ENCODE data around the gene FOXO1.

The FOXO1 gene

DNA sequence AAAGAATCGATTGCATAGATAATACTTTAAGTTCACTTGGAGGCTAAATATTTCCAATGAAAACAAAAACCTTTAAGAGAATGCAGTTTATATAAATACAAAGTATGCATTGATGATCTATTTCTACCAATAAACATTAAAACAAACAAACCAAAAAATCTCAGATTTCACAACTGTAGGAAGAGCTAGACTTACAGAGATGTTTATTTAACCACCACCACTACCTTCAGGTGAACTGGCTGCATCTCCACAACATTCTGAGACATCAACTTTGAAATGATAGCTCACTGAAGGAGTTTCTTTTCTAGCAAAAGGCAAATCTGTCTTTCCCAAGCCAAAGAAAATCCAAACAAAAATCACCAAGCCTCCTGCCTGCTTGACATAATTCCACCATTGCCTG, 44.2 kb downstream of the FOXO1 start:
- H3K36me3 ChIP-seq, result no peaks in the 10 kb centered on the region
- no peaks in the 10 kb centered on the region for H3K27me3 ChIP-seq (ENCODE audit: insufficient read depth, low read depth, severe bottlenecking)
- no peak for DNase-seq
- TF ChIP-seq, protein P1, sequence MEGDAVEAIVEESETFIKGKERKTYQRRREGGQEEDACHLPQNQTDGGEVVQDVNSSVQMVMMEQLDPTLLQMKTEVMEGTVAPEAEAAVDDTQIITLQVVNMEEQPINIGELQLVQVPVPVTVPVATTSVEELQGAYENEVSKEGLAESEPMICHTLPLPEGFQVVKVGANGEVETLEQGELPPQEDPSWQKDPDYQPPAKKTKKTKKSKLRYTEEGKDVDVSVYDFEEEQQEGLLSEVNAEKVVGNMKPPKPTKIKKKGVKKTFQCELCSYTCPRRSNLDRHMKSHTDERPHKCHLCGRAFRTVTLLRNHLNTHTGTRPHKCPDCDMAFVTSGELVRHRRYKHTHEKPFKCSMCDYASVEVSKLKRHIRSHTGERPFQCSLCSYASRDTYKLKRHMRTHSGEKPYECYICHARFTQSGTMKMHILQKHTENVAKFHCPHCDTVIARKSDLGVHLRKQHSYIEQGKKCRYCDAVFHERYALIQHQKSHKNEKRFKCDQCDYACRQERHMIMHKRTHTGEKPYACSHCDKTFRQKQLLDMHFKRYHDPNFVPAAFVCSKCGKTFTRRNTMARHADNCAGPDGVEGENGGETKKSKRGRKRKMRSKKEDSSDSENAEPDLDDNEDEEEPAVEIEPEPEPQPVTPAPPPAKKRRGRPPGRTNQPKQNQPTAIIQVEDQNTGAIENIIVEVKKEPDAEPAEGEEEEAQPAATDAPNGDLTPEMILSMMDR (IDR thresholded peaks at IDR 0.05; ENCODE audit: low read depth, low read length), result no peak
- H3K4me3 ChIP-seq (ENCODE audit: low read depth, low read length), result no peak overlapping the region
- no peaks in the 10 kb centered on the region for H3K9me3 ChIP-seq (ENCODE audit: severe bottlenecking)
- no peak overlapping the region for H3K27ac ChIP-seq

DNA sequence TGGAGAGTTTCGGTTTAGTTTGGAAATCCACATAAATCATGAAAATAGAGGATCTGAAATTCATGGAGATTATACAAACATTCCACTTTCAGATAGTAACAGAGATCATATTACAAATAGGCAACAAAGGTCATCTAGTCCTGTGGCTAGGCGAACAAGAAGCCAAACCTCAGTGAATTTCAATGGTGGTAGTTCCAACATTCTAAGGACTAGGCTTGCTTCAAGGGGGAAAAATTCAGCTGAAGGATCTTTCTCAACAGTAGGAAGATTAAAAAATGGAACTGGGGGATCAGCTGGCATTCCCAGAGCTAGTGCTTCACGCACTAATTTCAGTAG, 47.0 kb downstream of the FOXO1 start:
- TF ChIP-seq, protein P1 (IDR thresholded peaks at IDR 0.05; ENCODE audit: low read depth, low read length), result no peak
- Histone ChIP-seq H3K27ac (no peak overlapping the region), H3K9me3 (ENCODE audit: severe bottlenecking) (no peaks in the 10 kb centered on the region), H3K27me3 (ENCODE audit: insufficient read depth, low read depth, severe bottlenecking) (no peaks in the 10 kb centered on the region), H3K4me3 (ENCODE audit: low read depth, low read length) (no peak overlapping the region), H3K36me3 (no peaks in the 10 kb centered on the region)
- no peak for DNase-seq

DNA sequence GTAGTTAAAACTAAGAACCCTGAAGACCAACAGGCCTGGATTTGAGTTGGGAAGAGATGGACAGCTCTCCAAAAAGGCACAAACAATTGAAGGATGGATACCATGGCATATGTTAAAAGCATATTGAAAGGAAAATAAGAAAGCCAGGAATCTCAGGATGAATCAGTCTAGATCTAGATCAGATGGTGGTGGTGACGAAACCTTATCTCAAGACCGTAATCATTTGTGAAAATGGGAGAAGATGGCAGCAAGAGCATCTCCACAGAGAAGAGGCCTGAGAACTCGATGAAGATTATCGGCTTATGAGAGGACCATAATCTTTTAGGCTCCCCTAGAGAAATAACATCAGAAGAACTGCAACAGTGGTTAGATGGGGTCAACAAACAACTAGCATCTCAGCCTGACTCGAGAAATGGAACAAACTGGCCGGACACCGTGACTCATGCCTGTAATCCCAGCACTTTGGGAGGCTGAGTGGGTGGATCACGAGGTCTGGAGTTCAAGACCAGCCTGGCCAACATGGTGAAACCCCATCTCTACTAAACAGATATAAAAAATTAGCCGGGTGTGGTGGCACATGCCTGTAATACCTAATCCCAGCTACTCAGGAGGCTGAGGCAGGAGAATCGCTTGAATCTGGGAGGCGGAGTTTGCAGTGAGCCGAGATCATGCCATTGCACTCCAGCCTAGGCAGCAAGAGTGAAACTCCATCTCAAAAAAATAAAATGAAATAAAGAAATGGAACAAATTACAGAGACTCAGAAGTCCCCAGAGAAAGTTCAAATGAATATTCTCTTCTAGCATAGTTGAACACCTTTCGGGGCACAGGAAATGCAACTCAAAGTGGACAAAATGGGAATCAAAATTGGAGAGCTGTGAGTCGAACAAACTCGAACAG, 47.6 kb downstream of the FOXO1 start:
- Histone ChIP-seq H3K27ac (no peak overlapping the region), H3K4me3 (ENCODE audit: low read depth, low read length) (no peak overlapping the region), H3K36me3 (no peaks in the 10 kb centered on the region), H3K27me3 (ENCODE audit: insufficient read depth, low read depth, severe bottlenecking) (no peaks in the 10 kb centered on the region), H3K9me3 (ENCODE audit: severe bottlenecking) (no peaks in the 10 kb centered on the region)
- TF ChIP-seq, protein P1 (IDR thresholded peaks at IDR 0.05; ENCODE audit: low read depth, low read length), result no peak
- DNase-seq, result no peak

DNA sequence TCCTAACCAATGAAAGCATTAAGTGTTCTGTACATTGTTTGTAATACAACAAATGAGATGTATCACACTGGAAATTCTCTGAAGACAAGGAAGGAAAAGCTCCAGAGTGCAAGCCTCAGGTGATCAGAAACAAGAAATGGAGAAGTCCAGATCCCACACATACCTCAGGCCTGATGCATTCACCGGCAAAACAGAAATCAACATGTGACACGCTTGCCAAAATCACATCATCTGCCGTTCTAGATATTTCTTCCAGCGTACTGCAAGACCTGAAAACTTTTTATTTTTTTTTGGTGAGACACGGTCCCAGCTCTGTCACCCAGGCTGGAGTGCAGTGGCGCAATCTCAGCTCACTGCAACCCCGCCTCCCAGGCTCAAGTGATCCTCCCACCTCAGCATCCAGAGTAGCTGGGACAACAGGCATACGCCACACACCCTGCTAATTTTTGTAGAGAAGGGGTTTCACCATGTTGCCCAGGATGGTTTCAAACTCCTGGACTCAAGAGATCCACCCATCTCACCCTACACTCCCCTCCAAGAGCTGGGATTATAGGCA, 48.6 kb downstream of the FOXO1 start:
- H3K36me3 ChIP-seq, result no peaks in the 10 kb centered on the region
- no peaks in the 10 kb centered on the region for H3K27me3 ChIP-seq (ENCODE audit: insufficient read depth, low read depth, severe bottlenecking)
- no peak overlapping the region for H3K4me3 ChIP-seq (ENCODE audit: low read depth, low read length)
- no peak overlapping the region for H3K27ac ChIP-seq
- no peak for DNase-seq
- no peaks in the 10 kb centered on the region for H3K9me3 ChIP-seq (ENCODE audit: severe bottlenecking)
- TF ChIP-seq, protein P1 (IDR thresholded peaks at IDR 0.05; ENCODE audit: low read depth, low read length), result no peak

DNA sequence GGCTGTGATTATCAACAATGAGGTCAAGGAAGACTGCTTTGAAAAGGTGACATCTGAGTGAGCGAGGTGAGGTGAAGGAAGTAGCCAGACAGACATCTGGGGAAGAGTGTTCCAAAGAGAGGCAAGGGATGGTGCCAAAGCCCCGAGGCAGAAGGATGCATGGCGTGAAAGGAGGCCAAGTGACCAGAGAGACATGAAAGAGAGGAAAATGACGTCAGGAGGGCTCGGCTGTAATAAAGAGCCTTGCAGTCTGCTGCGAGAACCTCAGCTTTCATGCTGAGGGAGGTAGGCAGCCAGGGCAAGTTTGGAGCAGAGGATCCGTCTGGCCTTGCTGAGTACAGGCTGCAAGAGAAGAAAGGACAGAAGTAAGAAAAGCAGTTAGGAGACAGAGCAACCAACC, 50.8 kb downstream of the FOXO1 start:
- TF ChIP-seq, protein P1 (IDR thresholded peaks at IDR 0.05; ENCODE audit: low read depth, low read length), result no peak

More for the DNA sequence above, 50.8 kb downstream of the FOXO1 start:
- no peak for DNase-seq
- no peaks in the 10 kb centered on the region for H3K36me3 ChIP-seq
- no peak overlapping the region for H3K27ac ChIP-seq
- H3K27me3 ChIP-seq (ENCODE audit: insufficient read depth, low read depth, severe bottlenecking), result no peaks in the 10 kb centered on the region
- H3K4me3 ChIP-seq (ENCODE audit: low read depth, low read length), result no peak overlapping the region
- no peaks in the 10 kb centered on the region for H3K9me3 ChIP-seq (ENCODE audit: severe bottlenecking)
